Measurements from ENCODE around the gene ZNF652.
"Not testable (repeated sequence)": the region's sequence is repeated elsewhere in the genome, so short reads cannot be mapped to it uniquely, and the experiment has no call there.

The ZNF652 gene

DNA sequence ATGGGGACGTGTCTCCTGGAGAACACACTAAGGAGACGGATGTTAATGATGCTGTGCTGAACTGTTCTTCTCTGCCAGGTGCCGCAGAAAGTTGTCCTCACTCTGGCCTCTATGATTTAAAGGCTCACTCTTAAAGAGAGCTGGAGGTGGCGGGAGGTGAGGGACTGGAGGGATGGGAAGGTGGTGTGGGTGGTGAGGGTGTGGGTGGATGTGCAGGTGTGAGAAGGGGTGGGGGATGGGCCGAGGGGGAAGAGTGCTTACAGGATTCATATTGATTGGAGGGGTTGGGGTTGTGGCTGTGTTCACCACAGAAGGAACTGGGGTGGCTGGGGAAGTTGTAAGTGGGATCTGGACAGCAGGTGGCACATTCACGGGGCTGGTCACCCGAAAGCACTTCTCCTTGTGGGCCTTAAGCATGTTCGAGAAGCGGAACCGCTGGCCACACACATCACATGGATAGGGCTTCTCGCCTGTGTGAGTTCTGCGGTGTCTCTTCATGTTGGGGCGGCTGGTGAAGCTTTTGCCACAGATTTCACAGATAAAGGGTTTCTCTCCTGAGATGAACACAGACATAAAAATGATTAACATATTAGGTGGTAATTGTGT is 63.6 kb downstream of the ZNF652 start:
- DNase-seq: no peak

DNA sequence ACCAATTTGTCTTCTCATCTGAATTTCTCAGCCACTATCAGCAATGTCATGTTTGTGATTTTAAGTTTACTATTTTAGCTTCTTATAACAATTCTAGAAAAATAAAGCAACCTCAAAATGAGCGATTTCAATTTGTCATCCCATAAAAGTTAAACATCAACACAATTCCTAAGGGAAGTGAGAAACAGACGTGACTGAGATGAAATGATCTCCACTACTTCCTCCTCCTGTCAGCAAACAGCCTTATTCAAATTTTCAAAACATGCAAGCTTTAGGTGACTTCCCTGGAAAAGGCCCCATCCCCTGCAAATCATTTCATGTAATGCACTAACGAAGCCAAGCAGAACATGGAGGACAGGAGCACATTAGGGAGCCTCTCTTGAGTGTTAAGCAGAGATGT is 64.9 kb downstream of the ZNF652 start:
- DNase-seq: no peak

DNA sequence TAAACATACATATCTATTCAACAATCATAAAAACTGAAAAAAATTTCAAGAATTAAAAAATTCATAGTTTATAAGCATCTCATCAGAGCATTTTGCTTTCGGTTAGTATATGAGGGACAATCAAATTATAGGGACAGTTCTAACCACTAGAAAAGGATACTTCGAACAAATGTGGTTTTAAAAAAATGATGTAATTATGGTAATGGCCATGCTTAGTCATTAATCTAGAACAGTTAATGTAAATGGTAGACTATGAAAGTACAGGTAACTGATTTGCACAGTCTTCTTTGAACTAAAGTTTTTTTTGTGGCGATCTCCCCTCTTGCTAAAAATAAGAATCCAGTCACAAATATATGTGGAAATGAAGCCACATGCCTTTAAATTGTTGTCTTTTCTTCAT is 67.9 kb downstream of the ZNF652 start:
- DNase-seq: no peak

DNA sequence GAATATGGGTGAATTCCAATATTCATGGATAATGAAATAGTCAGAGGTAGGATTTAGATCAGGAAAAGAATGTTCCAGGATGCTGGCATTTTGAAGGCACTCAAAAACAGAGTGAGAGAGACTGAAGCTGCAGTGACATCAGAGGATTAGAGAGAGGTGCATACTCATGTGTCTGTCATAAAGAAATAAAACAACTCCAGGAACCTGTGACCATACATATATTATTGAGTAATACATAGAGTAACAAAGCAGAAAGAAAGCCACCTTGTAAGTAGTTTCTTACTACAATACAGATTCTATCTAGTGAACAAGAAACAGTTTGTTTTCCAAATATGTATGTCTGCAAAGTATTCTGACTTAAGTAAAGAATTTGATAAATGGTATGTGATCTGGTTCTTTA is 69.1 kb downstream of the ZNF652 start:
- DNase-seq: no peak

DNA sequence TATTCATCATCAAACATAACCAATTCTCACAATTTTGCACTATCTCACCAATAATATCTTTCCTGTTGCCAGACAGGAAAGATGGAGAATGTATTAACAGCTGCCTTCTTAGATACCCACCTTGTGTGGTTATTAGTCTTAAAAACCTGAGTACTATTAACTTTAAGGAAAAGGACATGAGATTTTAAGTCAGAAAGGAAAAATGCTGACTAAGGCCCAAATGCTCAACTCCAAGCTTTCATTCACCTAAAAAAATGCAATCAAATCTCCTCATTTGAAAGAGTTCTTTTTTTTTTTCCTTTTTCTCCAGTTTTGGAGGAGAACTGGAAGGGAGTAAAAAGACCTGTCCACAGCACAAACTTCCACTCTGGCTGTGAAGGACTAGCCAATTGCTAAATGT is 70.1 kb downstream of the ZNF652 start:
- DNase-seq: no peak

DNA sequence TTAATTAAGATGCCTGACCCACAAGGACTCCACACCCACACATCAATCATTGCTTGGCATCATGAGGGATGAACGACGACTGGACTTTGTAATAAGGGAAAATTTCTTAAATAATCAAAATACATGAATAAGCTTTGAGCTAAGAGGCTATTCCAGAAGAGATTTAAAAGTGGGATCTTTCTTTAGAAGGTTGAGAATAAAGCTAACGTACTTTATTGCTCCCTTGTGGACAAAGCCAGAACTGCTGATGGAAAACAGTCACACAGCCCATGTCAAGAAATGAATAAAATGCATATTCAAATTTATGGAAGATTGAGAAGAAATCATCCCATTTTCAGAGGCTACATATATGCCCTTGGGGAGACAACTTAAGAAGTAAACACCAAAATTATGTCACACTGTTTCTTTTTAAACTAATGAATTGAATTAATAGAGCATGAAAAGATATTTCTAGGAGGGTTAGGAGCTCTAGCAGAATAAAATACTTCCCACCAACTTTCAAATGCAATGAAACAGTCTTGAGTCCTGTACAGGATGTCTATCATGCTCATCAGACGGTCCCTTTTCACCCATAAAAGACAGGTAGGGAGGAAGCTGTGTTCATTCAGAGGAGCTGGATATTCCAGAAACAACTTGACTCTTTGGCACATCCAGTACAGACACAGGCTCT is 71.2 kb downstream of the ZNF652 start:
- DNase-seq: peak; percentile 14

DNA sequence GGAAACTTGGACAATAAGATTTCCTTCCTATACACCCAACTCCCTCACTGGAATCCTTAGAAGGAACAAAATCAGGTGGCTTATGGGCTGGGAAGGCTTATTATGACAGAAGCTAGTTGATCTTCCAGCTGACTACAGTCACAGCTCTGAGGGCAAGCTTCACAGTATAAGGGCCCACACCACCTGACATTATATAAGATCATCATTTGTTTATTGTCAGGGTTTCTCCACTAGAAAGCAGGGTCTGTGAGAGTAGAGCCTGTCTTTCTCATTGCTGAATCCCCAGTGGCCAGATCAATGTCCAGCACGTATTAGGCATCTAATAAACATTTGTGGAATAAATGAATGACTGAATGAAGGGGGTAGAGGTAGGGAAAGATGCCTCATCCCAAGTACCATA is 73.7 kb downstream of the ZNF652 start:
- DNase-seq: no peak

DNA sequence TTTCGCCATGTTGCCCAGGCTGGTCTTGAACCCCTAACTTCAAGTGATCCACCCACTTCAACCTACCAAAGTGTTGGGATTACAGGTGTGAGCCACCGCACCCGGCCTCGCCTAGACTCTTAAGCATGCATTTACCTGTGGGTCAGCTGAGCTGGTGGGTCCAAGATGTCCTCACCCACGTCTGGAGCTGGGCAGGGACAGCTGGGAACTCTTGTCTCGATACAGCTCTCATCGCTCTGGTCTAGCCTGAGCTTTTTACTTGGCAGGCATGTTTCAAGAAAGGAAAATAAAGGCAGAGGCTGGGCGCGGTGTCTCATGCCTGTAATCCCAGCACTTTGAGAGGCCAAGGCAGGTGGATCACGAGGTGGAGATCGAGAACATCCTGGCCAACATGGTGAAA is 74.6 kb downstream of the ZNF652 start:
- no peak for DNase-seq

DNA sequence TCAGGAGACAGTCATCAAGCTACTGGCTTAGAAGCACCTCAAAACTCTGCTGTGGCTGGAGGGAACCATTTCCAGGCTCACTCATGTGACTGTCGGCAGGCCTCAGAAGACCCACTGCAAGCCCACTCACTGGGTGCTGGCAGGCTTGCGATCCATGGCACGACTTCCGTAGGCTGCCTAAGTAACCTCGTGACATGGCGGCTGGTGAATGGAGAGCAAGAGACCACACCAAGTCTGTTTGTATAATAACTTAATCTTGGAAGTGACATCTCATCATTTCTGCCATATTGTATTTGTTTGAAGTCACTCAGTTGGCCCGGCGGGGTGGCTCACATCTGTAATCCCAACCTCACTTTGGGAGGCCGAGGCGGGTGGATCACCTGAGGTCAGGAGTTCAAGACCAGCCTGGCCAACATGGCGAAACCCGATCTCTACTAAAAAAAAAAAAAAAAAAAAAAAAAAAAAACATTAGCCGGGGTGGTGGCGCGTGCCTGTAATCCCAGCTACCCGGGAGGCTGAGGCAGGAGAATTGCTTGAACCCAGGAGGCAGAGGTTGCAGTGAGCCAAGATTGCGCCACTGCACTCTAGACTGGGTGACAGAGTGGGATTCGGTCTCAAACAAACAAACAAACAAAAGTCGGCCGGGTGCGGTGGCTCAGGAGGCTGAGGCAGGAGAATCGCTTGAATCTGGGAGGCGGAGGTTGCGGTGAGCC is 75.6 kb downstream of the ZNF652 start:
- DNase-seq: not testable (repeated sequence)

DNA sequence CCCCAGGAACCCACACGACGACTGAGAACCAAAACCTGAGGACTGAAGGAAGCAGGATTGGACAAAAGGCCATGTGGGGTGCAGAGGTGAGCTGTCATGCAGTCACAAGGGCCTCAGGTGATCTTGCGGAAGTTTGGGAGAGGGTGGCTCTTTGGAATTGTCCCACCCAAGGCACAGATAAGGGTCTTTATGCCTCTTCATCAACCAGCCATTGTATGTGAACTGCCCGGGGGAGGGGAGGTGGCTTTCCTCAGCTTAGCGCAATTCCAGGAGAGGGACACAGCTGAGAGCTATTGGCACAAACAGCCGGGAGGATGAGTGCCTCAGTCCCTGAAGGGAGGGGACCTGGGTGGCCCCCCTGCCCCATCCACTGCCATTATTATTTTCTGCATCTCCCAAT is 76.3 kb downstream of the ZNF652 start:
- DNase-seq: no peak

DNA sequence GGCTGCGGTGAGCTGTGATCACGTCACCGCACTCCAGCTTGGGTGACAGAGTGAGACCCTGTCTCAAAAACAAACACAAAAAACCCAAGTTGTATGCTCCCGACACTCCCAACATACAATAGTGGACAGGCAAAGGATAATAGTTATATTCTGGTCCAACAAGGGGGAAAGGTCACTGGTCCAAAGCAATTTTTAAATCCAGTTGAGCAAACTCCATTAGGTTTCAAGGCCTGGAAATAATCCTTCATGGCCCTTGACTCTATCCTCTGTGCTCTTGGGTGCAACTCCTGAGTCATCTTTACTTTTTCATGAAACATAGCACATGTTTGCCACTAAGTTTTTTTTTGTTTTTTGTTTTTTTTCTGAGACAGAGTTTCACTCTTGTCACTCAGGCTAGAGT is 81.1 kb downstream of the ZNF652 start:
- no peak for DNase-seq

DNA sequence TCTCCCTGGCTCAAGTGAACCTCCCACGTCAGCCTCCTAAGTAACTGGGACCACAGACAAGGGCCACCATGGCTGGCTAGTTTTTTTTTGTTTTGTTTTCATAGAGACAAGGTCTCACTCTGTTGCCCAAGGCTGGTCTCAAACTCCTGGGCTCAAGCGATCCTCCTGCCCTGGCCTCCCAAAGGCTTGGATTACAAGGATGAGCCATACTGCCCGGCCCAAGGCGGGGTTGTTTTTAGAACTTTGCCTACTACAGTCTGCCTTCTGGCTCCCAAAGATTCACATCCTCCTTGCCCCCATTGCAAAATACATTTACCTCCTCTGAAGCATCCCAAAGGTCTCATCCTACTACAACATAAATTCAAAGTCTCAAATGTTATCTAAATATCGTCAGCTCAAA is 82.0 kb downstream of the ZNF652 start:
- DNase-seq: no peak

DNA sequence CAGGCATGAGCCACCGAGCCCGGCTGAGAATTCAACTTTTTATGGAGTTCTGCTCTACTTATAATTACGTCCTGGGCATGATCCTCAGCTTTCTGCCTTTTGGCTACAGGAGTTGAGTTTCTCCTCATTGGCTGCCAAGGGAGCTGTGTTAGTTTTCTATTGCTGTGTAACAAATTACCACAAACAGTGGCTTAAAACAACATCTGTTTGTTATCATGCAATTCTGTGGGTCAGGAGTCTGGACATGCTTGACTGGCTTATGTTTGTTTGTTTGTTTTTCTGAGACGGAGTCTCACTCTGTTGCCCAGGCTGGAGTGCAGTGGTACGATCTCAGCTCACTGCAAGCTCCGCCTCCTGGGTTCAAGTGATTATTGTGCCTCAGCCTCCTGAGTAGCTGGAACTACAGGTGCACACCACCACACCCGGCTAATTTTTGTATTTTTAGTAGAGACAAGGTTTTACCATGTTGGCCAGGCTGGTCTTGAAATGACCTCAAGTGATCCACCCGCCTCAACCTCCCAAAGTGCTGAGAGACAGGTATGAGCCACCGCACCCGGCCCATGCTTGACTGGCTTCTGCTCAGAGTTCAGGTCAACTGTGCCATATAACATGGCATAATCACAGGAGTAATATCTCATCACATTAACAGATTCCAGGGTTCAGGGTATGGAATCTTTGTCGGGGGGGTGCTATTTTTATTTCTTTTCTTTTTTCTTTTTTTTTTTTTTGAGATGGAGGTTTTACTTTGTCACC is 82.6 kb downstream of the ZNF652 start:
- DNase-seq: not testable (repeated sequence)

DNA sequence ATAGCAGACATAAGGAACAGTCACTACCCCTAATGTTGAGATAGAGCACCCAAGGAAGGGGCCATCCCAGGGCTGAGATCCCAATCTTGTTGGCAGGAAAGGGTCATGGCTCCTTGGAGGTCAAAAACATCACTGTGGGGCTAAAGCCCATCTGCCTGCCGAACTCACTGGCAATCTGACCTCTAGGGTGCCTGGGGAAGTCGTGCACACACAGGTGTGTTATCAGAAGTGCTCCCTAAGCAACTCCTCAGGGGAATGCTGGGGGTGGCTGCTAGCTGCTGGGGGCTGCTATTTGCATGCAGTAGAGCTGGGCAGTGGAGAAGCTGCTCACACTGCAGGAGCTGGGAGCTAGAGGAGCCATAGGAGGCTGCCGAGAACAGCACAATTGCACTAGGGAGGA is 84.0 kb downstream of the ZNF652 start:
- no peak for DNase-seq

DNA sequence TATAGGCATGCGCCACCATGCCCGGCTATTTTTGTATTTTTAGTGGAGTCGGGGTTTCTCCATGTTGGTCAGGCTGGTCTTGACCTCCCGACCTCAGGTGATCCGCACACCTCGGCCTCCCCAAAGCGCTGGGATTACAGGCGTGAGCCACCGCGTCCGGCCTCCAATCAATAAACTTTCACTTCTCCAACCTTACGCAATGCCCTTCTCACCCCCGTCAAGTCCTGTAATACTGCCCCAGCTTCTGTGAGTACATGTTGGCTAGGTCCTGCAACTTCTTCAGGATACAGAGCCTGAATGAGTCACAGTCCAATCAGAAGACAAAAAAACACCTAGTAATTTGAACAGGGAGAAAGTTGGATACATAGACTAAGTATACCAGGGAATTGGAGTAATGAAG is 84.4 kb downstream of the ZNF652 start:
- DNase-seq: no peak

DNA sequence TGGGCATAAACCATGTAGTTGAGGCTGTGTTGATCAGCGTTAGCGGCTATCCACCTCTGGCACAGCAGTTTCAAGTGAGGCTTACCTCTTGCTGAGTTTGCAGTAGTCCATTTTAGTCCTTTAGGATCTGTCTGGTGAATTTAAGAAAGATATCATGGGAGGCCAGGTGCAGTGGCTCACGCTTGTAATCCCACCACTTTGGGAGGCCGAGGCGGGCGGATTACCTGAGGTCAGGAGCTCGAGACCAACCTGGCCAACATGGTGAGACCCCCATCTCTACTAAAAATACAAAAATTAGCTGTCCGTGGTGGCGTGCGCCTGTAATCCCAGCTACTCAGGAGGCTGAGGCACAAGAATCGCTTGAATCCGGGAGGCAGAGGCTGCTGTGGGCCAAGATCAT is 86.1 kb downstream of the ZNF652 start:
- not testable (repeated sequence) for DNase-seq

DNA sequence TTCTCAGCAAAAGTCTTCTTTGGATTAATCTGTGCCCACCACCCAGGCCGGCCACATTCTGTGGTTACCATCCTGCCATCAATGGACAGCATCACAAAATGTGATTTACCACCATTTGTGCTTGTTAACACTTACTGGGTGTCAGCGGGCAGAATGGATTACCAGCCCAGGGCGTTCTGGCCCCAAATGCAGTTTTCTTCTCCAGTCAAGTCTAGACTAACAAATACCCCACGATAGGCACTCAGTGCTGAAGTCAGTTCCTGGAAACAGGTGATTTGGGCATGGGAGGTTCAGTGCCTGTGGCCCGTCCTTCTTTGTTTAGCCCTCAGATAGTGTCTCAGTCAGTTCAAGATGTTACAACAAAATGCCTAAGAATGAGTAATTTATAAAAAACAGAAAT is 92.7 kb downstream of the ZNF652 start:
- no peak for DNase-seq

DNA sequence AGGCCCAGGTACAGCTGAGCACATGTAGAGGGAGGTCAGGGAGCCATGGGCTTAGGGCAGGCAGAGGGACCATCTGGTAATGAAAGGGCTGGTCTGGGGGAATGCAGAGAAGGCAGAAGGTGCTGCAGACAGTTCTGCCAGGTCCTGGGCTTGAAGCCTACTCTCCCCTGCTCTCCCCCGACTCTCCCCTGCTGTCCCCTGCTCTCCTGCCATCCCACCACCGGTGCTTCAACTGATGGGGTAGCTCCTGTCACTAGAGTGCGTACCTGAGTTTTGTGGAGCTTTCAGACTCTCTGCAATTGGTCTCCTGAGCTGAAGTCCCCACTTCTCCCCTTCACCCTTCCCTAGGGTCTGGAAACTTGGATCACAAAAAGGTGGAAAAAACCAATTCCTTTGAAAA is 94.1 kb downstream of the ZNF652 start:
- no peak for DNase-seq

DNA sequence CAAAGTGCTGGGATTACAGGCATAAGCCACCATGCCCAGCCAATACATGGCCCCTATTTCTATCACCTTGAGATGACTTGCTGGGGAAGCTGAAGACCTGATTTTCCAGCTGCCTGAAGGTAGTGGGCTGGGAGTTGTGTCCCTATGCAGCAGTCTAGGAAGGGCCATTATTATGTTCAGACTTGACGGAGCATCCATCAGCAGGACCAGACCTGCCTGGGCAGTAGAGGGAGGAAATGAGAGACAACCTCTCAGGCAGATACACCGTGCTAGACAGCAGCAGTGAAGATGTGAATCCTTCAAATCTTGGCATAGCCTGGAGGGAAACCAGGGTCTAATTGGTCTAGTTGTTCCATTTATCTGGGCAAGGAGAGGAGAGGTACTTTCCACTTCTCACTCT is 95.8 kb downstream of the ZNF652 start:
- DNase-seq: no peak

DNA sequence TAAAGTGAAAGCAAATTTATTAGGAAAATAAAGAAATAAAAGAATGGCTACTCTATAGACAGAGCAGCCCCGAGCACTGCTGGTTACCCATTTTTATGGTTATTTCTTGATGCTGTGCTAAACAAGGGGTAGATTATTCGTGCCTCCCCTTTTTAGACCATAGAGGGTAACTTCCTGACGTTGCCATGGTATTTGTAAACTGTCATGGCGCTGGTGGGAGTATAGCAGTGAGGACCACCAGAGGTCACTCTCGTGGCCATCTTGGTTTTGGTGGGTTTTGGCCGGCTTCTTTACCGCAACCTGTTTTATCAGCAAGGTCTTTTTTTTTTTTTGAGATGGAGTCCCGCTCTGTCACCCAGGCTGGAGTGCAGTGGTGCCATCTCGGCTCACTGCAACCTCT is 100.5 kb downstream of the ZNF652 start:
- DNase-seq: not testable (repeated sequence)

DNA sequence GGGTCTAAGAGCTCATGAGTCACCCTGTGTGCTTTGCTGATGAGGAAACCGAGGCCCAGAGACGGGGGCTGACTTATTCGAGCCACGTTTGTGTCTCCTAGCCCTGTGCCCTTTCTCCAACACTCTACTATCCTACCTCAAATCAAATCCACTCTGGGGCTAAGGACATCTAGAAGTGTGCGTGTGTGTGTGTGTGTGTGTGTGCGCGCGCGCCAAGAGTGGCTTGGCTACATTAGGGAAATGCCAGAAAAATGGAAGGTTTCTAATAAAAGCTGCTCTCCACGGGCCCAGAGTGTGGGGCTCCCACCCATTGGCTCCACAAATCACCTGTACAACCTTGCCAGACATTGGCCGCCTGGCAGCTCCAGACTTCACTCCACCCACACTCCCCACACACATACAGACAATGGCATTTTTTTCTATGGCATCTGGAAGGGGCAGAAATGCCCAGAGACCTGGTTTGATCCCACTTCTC is 101.2 kb downstream of the ZNF652 start:
- no peak for DNase-seq

DNA sequence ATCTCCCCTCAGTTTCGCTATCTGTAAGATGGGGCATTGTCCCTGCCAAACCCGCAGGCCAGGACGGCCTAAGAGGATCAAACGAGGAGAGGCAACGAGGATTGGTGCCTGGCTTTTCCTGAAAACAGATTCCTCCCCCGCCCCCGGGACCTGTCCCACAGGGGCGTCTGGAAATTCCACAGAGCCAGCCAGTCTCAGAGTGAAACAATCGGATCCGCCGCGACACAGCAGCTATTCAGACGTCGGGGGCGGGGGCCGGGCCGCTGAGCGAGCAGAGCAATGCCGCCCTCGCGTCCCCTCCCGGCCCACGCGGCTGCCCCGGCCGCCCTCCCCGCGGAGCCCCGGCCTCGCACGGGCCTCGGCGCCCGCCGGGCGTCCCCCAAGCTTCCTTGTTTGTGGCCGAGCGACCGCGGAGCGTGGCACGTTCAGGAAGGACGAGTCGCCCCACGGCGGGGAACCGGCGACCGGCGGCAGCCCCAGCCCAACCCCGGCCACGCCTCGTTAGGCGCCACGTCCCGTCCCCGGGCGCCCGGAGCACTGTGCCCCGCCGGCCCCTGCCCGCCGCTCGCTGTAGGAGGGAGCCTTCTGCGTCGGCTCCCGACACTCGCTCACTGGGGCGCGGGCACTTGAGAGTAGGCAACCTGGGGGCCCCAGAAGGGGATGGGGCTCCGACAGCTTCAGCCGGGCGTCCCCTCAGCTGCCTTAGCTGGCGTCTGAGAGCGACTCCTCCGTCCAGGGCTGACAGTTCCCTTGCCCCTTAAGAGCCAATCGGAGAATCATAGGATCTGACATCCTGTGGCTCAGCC is 101.8 kb downstream of the ZNF652 start:
- peak; percentile 33 for DNase-seq

DNA sequence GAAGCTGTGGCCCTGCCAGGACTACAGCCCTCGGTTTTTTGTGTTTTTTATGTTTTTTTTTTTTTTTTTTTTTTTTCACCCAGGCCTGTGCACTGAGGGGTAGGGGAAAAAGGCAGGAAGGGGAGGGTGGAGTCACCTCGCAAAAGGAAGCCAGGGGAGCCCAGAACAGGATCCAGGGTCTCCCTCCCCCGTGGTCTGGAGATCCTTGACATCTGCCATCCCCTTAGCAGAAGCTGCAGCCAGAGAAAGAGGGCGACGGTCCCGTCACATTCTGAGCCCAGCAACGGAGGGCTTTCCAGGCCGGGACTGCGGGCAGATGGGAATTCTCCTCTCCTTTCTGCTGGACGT is 102.4 kb downstream of the ZNF652 start:
- no peak for DNase-seq

All from kidney glomerular epithelial cell (primary cell).